A673 (cell line): Measurements from ENCODE around the gene MFSD2A.

ENCODE experiments used
- CTCF ChIP-seq: fragments of 300-800, 200-600 bp; sonication (generic); conservative IDR thresholded peaks from 2 replicates; pipeline ENCODE4 v1.5.1; 2017; ENCODE audit warnings: low read depth, mild to moderate bottlenecking, antibody characterized with exemption, low read length, moderate library complexity, mixed read lengths
- EZH2 ChIP-seq: fragments of 200-600 bp; sonication (generic); IDR thresholded peaks from 2 replicates; pipeline ENCODE4 v1.6.1; 2017; ENCODE audit warnings: borderline replicate concordance, low read depth, mild to moderate bottlenecking, mixed read lengths, antibody characterized with exemption, low read length; ENCODE audit not compliant: poor library complexity, severe bottlenecking

- TF ChIP-seq CTCF (no peak), EZH2 (no peak)
Measured at GRCh38 chr1:39971138-39971537, 16.2 kb downstream of the MFSD2A start.
